NCI-H2107 treated with DMSO at 0.1 percent for 48 hours (cell line): ENCODE measurements around the gene NHLH1.
"Not testable (repeated sequence)": the region's sequence is repeated elsewhere in the genome, so short reads cannot be mapped to it uniquely, and the experiment has no call there.

Source experiments
- DNase-seq: peaks from one replicate; lab custom pipeline; 2025; ENCODE audit not compliant: unreplicated experiment; lab: John Stamatoyannopoulos, UW

Gene NHLH1

DNA sequence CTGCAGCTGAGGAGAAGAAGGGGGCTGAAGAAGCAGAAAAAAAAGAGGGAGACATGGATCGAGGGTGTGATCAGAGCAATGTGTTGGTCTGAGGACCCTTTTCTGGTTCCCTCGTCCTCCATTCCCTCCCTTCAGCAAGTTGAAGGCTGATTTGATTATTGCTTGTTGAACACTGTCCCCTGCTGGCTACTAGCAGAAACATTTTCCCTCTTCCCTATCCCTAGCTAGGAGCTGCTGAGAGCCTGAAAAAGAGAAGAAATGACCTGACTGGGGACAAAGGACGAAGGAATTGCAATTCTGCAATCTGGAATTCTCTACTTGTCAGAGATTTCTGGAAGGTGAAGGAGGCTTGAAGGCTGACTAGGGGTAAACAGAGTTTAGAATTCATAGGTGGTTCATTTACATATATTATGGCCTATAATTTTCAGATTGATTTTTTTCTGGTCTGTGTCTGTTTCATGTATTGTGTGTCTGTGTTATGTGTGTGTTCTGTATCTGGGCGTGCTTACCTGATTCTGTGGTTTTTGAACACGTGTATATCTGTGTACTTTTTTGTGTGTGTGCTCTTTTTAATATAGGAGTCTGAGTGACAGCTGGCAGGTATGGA, 9.8 kb downstream of the NHLH1 start:
- peak; percentile 82 for DNase-seq

DNA sequence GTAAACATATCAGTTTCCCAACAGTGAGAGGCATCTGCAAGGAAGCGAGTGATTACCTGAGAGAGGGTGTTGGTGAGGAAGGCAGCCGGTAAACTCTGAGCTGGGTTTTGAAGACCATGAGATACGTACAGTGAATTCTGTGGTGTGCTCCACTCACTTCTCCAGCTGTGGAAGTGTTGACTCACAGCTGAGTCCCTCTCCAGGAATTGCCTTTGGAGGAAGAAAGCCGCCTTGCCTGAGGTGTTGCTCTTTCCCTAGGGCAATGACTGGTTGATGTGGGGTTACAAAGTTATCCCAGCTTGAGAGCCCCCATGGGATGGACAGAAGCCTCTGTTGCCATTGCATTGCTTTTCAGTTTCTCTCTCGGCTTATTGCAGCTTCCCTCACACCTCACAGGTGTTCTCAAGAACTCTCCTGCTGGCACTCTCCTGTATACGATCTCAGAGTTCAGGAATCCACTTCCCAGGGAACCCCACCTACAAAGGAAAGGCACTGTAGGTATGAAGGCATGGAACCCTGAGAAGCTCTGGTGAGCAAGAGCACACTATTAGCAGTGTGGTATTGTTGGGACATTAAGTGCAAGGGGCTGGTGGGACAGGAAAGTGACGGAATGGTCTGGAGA, 10.8 kb downstream of the NHLH1 start:
- DNase-seq: no peak

DNA sequence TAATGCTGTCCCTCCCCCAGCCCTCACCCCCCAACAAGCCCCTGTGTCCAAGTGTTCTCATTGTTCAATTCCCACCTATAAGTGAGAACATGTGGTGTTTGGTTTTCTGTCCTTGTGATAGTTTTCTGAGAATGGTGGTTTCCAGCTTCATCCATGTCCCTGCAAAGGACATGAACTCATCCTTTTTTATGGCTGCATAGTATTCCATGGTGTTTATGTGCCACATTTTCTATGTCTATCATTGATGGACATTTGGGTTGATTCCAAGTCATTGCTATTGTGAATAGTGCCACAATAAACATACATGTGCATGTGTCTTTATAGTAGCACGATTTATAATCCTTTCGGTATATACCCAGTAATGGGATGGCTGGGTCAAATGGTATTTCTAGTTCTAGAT, 17.9 kb downstream of the NHLH1 start:
- not testable (repeated sequence) for DNase-seq

DNA sequence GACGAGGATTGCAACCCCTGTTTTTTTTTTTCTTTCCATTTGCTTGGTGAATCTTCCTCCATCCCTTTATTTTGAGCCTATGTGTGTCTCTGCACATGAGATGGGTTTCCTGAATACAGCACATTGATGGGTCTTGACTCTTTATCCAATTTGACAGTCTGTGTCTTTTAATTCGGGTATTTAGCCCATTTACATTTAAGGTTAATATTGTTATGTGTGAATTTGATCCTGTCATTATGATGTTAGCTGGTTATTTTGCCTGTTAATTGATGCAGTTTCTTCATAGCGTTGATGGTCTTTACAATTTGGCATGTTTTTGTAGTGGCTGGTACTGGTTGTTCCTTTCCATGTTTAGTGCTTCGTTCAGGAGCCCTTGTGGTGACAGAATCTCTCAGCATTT, 21.5 kb downstream of the NHLH1 start:
- DNase-seq: not testable (repeated sequence)

DNA sequence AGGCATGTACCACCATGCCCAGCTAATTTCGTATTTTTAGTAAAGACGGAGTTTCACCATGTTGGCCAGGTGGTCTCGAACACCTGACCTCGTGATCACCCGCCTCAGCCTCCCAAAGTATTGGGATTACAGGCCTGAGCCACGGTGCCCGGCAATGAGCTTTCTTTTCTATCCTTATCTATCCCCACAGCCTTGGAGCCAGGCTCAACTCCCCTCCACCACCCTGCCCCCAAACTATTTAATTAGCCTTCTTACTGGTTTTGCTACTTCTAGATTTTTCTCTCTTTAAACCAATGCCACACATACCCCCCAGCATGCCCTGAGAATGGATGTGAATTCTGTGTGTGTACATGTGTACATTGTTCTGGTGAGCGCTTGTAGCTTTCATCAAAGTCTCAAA, 27.8 kb downstream of the NHLH1 start:
- DNase-seq: no peak

DNA sequence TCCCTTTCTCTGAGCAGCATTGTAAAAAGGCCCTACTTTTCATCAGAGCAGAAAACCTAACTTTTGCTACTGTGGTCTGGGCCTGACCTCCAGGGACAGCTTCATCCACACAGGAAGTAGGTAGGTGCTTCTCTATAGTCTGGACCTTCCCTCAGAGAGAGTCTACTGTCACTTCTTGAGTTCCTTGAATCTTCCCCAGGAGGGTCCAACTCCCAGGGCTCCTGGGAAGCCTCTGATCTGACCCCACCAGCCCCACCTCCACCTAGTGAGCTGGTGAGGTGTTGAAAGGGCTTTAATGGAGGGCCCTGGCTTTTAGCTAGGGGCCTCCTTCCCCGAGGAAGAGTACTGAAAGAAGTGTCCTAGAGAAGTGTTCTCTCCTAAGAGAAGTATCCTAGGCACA, 30.8 kb downstream of the NHLH1 start:
- no peak for DNase-seq

DNA sequence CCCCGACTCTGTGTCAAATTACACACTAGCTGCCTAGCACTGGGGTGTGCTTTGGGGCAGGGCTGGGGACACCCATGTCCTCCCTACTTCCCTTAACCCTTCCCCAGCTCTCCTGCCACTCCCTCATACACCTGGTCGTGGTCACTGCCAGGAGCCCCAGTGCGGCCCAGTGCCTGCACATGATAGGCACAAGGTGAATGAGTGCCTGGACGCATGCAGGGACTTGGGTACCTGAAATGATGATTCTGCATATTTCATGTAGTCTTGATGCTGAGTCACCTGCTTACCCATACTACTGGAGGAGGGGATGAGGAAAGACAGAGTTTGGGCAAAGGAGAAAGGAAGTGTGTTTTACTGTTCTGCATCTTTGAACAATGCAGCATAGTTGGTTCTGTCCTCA, 32.0 kb downstream of the NHLH1 start:
- no peak for DNase-seq

DNA sequence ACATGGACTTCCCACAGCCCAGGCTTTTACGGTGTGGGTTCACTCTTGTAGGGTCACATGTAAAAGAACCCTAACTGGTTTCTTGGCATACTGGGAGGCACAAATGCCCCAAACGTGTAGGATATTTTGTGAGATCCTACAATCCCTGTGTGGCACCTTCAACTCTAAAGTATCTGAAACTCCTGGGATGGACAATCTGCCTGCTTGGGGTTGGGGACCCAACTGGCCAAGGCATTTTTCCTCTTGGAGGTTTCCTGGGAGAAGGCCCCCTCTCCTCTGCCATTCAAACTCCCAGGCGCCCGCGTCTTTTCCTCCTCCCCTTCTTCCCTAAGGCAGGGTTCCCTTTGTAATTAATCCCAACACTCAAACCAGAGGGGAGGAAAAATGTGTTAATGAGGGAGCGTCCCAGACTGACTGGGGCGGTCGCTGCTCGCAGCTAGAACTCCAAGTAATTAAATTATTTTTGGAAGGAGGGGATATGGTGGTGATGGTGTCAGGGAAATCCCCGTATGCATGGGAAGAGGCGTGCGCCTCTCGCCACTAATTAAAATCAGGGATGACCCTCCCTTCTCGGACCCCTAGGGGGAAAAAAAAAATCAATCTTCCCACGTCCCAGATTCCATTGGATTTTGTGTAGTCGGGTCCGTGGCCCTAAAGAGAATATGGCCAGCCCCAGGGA, 32.8 kb downstream of the NHLH1 start:
- DNase-seq: no peak

DNA sequence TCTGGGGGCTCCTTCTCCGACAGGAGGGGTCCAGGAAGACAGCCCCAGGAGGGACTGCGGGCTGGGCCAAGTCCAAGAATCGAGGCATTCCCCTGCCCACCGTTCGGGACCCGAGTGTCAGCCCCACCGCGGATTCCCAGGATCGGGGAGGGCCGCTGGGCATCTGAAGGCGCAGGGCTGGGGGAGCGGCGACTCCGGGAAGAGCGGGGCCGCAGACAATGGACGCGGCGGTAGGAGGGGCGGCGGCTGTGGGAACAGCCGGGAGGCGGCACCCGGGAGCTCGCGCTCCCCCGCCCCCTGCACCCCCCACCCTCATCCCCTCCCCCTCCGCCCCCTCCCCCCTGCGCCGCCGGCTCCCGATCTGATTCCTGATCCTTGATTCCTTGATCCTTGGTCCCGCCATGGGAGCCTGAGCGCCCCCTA, 33.4 kb downstream of the NHLH1 start, which contains the start of gene VANGL2:
Gene VANGL2 (plus strand): TSS at position 342 of the 423 bp plus-strand sequence. CDS start 15,274 bp downstream, outside the sequence.
- no peak for DNase-seq

DNA sequence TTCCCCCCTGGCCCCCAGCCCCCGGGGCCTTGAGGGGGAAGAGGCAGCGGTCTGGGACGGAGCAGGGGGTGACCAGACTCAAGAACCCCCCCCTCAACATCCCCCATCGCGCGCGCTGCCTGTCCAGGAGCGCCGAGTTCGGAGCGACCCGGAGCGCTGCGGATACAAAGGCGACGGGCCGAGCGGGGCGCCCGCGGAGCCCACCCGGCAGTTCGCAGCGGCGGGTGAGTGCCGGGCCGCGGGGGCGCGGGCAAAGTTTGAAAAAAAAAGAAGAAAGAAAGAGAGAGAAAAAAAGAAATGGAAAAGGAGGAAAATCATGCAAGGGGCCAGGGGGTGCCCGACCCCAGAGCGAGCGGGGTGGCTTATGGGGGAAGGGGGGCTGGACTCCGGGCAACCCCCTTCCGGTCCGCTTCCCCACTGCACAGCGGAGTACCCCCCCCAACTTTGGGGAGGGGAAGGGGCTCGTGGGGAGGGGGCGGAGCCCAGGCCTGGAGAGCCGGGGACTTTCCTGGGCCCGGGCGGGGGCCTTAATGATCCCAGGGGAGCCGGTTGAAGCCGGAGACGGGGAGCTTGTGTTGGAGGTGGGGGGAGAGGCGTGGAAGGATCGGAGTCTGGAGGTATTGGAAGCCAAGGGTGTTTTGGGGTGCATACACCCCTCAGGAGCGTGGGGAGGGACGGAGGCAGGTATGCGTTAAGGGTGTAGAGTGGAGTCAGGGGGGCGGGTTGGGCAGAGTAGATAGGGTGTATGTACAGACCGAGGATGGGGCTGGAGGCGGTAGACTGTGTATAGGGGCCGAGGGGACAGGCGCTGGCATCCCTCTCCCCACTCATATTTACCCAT, 34.0 kb downstream of the NHLH1 start:
- DNase-seq: no peak

DNA sequence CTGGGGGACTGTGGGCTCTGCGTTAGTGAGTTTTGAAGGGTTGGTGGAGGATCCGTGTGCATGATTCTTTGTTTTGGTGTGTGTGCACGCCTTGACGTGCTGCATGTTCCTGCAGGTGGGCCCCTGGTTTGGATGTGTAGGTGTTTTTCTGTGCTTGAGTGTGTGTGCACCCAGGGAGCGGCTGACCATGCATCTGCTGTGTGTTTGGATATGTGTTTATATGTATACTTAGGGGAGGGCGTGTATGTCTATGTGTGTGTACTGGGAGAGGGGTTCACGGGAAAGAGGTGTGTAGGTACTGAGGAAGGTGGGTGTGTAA, 34.6 kb downstream of the NHLH1 start:
- DNase-seq: no peak

DNA sequence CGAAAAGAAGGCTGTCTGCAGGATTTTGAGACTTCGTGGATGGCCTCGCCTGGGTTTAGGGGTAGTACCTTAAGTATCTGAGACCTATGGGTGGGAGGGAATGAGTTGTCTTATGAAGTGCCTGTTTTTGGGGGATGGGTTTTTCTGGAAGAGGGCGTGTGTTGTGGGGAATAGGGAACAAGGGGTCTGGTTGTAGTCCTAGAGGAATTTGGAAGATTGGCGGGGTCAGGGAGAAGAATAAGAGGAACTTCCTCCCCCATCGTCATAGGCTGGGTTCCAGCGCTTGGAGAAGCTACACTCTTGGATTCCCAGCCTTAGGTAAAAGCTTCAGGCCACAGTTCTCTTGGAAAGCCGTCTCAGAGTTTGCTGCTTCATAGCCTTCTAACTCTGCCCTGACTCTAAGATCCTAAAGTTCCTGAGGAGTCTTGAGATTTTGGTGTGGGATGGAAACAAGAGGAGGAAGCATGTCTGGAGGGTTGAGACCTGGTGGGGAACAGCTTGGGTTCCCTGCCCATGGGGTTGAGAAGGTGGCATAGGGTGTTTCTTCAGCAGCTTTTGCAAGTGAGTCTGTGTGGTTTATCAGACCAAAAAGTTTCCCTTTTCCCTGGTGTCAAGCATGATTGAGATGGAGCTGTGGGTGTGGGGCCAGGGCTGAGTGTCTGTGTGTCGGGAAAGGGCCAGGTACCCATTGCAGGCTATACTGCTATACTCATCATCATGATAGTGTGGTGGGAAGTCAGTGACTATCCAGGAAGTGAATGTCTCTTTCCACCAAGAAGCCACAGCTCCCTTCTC, 35.3 kb downstream of the NHLH1 start:
- no peak for DNase-seq

DNA sequence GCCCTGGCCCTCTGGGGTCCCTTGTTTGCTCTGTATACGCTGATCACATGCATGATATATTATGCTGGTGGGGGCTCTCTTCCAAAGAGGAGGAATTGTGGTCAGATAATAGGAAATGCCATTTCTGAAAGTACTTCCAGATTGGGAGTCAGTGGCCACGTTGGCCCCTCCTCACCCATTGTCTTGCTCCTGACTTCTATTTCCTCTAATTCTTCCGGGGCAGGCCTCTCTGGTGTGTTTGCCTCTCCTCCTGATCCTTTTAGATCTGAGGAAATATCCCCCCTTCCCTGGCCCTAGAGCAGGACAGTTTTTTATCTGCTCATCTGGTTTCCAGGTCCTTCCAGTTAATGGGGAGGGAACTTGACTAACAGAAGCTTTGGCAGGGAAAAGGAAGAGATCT, 36.4 kb downstream of the NHLH1 start:
- DNase-seq: no peak

DNA sequence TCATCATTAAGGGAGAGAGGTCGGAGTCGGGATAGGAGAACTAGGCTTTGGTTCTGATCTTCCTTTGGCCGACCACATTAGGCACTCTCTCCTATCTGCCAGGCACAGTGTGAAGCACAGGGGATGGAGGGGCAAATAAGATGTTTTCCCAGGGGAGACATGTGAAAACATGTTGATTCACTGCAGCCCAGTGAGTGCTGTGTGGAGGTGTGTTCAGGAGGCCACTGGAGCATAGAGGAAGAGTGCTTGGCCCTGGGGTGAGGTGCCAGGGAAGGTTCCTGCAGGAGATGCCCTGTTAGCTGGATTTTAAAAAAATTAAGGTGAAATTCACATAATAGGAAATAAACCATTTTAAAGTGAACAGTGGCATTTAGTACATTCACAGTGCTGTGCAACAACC, 37.2 kb downstream of the NHLH1 start:
- no peak for DNase-seq

DNA sequence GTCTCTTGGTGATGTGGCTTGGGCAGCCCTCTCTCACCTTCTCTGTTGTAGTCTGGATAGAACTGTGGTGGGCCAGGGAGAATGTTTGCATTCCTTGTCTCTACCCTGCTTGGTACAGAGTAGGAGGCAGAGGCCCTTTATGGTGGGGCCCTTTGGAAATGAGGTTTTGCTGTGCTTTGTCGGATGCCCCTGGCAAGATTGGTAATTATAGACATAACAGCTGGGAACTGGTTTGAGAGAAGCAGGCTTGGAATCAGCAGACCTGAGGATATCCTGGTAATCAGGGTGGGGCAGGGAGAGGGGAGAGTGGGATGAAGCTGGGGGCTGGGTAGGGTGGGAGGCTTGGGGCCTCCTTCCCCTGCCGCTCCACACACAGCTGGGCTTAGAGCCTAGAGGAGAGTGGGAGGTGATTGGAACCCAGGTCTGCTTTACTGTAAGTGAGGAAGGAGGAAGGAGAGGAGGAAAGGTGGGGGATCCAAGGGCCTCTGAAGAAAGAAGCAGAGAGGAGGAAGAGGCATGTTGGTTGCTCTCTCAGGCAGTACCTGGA, 38.5 kb downstream of the NHLH1 start:
- DNase-seq: no peak

DNA sequence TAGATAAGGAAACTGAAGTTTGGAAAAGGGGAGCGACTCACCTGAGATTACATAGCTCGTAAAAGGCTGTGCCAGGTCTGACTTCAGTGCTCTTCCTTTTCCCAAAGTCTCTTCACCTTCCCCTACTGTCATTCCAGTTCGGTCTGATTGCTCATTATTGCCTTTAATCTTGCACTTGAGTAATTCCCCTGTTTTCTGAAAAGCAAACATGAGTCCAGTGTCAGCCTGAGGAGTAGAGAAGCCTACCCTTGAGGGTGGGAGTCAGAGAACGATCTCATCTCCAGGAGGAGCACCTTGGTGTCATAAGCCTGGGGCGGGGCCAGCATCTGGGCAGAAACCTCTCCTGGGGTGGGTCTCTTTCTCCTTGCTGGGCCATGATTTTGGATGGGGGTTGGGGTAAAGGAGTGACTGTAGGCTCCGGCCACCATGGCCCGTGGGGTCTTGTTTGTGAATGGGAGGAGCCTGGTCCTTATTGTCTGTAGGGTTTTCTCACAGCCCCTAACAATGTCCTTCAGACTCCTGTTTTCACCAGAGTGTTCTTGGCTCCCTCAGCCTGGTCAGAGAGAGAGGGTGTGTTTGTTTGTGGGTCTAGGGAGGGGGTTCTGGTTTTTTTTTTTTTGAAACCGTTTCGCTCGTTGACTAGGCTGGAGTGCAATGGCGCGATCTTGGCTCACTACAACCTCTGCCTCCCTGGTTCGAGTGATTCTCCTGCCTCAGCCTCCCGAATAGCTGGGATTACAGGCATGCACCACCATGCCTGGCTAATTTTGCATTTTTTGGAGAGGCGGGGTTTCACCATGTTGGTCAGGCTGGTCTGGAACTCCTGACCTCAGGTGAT, 39.5 kb downstream of the NHLH1 start:
- DNase-seq: no peak

DNA sequence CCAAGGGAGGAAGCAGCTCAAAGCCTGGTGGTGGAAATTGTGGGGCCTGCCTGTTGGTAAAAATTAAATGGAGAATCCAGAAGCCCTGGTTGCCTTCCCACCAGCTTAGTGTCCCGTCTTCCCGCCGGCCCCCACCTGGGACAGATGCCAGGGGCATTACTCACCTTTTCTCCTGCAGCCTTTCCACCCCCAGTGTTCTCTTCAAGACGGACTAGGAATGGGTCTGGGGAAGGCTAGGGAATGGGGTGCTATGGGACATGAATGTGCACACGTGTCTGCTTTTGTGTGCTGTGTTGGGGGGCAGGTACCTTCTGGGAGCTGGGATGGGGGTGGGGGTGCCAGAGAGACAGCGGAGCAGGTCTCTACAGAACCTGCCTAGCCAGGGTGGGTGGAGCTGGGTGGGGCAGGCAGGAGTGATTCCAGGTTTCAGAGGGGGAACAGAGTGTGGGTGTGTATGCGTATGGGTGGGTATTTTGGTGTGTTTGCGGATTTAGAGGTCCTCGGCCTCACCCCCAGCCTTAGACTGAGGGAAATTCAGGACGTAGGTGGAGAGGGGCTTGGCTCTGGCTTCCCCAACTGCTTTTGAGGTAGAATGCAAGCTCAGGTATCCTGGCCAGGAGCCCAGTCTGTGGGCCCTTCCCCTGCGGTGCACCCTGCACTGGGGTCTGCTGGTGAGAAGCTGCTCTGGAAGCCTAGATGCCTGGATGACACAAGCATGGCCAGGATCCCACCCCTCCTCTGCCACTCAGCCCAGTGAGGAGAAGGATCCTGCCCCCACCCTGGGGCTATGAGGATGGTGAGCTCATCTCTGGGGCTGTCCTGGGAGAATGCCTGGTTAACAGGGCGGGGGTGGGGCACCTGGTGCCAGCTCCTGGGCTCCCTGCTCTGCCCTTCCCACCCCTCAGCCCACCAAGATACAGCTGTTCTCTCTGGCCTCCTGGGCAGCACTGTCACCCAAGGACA, 41.2 kb downstream of the NHLH1 start:
- no peak for DNase-seq

DNA sequence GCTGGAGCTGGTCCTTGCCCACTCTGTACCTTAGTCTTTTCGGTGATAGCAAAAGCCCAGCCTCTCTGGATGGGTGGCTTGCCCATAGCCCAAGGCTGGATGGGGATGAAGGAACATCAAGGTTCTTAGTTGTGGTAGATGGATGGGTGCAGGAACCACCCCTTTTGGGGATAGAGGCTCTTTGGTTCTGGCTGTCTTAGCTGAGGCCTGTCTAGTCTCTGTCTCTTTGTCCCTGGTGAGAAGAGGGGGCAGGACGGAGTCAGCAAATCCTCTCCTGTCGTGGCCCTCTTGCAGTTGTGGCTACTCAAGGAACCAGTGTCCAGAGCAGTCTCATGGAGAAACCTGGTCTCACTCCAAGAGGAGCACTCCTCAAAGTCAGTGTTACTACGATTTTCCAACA, 42.0 kb downstream of the NHLH1 start:
- no peak for DNase-seq

DNA sequence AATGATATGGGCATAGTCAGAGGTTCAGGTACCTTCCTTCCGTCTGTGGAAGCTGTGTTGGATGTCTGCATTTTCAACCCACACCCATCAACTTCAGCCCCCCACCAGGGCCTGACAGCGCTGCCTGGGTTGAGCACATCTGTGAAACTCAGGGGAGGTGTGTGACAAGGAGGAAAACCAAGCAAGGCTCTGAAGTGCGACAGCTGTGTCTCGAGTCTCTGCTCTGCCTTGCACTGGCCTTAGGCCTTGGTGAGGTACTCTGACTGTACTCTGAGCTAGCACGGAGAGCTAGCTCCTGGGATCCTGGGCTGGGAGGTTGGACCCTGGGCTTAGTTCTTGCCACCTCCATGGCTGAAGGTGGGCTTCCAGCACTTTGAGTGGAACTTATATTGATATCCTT, 42.6 kb downstream of the NHLH1 start:
- DNase-seq: no peak
